GM23248 (cell line): ENCODE measurements around the gene NHSL1. TPM values are rescaled to one million over a fixed set of nuclear protein-coding genes. Genes with fewer than 3 reads are reported as not detected.

Source experiments
- DNase-seq: peaks from one replicate; pipeline ENCODE4 v3.0.0-alpha.2; 2015
- H2AFZ ChIP-seq: fragments of 200-600 bp; sonication (generic); 2 replicates; pipeline ENCODE4 v1.6.1; 2016; ENCODE audit warnings: antibody characterized with exemption
- H3F3A ChIP-seq: fragments of 200-600 bp; sonication (generic); 2 replicates; pipeline ENCODE4 v1.6.1; 2016; ENCODE audit warnings: mild to moderate bottlenecking, antibody characterized with exemption, mixed run types; ENCODE audit not compliant: insufficient read depth
- H3K27ac ChIP-seq: fragments of 200-600 bp; sonication (generic); 2 replicates; pipeline ENCODE4 v1.5.1; 2016; ENCODE audit warnings: mild to moderate bottlenecking
- H3K27me3 ChIP-seq: fragments of 200-600 bp; sonication (generic); replicated peaks from 2 replicates; pipeline ENCODE4 v1.6.1; 2016; ENCODE audit warnings: mild to moderate bottlenecking; ENCODE audit not compliant: insufficient read depth
- H3K36me3 ChIP-seq: fragments of 200-600 bp; sonication (generic); 2 replicates; pipeline ENCODE4 v1.6.1; 2016; ENCODE audit warnings: low read depth, mild to moderate bottlenecking
- H3K4me1 ChIP-seq: fragments of 200-600 bp; sonication (generic); 2 replicates; pipeline ENCODE4 v1.6.1; 2016; ENCODE audit warnings: mild to moderate bottlenecking; ENCODE audit not compliant: insufficient read depth
- H3K4me2 ChIP-seq: fragments of 200-600 bp; sonication (generic); one replicate; pipeline ENCODE4 v1.6.1; 2016; ENCODE audit warnings: mild to moderate bottlenecking; ENCODE audit not compliant: unreplicated experiment
- H3K4me3 ChIP-seq: fragments of 200-600 bp; sonication (generic); 2 replicates; pipeline ENCODE4 v1.5.1; 2016; ENCODE audit warnings: mild to moderate bottlenecking
- H3K79me2 ChIP-seq: fragments of 200-600 bp; sonication (generic); 2 replicates; pipeline ENCODE4 v1.6.1; 2016; ENCODE audit warnings: mild to moderate bottlenecking; ENCODE audit not compliant: insufficient read depth
- H3K9ac ChIP-seq: fragments of 200-600 bp; sonication (generic); 2 replicates; pipeline ENCODE4 v1.6.1; 2016; ENCODE audit warnings: mild to moderate bottlenecking
- H3K9me2 ChIP-seq: fragments of 200-600 bp; sonication (generic); 2 replicates; pipeline ENCODE4 v1.6.1; 2016; ENCODE audit warnings: mixed run types, mild to moderate bottlenecking, moderate library complexity; ENCODE audit not compliant: insufficient read depth
- H3K9me3 ChIP-seq: fragments of 200-600 bp; sonication (generic); one replicate; pipeline ENCODE4 v1.6.1; 2017; ENCODE audit warnings: low read depth
- H4K20me1 ChIP-seq: fragments of 200-600 bp; sonication (generic); 2 replicates; pipeline ENCODE4 v1.6.0; 2016; ENCODE audit not compliant: insufficient read depth
- EZH2 ChIP-seq: fragments of 200-600 bp; sonication (generic); IDR thresholded peaks from 2 replicates; pipeline ENCODE4 v1.6.1; 2018; ENCODE audit warnings: antibody characterized with exemption, mild to moderate bottlenecking; ENCODE audit not compliant: insufficient read depth, poor library complexity, severe bottlenecking
- EZH2phosphoT487 ChIP-seq: fragments of 200-600 bp; sonication (generic); IDR thresholded peaks from 2 replicates; pipeline ENCODE4 v1.6.1; 2018; ENCODE audit warnings: antibody characterized with exemption, moderate library complexity, mild to moderate bottlenecking, low read depth; ENCODE audit not compliant: insufficient read depth
- WGBS, 2 experiments: methylation state at CpG; one replicate each; pipeline ENCODE4 v1.1.6; 2015 to 2017; ENCODE audit warnings: low lambda C conversion rate in 2 of 2, low coverage in 1 of 2; ENCODE audit errors: missing lambda C conversion rate in 2 of 2; 5-methylcytosine and 5-hydroxymethylcytosine counted together
- in situ Hi-C: fragments of 300-500 bp; cut with MboI; formaldehyde crosslinking; loops from 2 replicates; pipeline ENCODE4 v1.15.0; 2020
- polyA plus RNA-seq: library from polyadenylated mRNA; unstranded; fragments of >200 nt; fragmentation: Nextera tagmentation; extraction: Ambion mirVana; gene quantifications from 2 replicates; pipeline ENCODE4 v1.2.1, GENCODE V29; 2016
- total RNA-seq: library from RNA; depleted of rRNA; stranded (reverse); fragments of >200 nt; shearing (Covaris generic); gene quantifications from 2 replicates; pipeline ENCODE4 v1.2.3, GENCODE V29; 2014; rRNA removed

The NHSL1 gene, protein sequence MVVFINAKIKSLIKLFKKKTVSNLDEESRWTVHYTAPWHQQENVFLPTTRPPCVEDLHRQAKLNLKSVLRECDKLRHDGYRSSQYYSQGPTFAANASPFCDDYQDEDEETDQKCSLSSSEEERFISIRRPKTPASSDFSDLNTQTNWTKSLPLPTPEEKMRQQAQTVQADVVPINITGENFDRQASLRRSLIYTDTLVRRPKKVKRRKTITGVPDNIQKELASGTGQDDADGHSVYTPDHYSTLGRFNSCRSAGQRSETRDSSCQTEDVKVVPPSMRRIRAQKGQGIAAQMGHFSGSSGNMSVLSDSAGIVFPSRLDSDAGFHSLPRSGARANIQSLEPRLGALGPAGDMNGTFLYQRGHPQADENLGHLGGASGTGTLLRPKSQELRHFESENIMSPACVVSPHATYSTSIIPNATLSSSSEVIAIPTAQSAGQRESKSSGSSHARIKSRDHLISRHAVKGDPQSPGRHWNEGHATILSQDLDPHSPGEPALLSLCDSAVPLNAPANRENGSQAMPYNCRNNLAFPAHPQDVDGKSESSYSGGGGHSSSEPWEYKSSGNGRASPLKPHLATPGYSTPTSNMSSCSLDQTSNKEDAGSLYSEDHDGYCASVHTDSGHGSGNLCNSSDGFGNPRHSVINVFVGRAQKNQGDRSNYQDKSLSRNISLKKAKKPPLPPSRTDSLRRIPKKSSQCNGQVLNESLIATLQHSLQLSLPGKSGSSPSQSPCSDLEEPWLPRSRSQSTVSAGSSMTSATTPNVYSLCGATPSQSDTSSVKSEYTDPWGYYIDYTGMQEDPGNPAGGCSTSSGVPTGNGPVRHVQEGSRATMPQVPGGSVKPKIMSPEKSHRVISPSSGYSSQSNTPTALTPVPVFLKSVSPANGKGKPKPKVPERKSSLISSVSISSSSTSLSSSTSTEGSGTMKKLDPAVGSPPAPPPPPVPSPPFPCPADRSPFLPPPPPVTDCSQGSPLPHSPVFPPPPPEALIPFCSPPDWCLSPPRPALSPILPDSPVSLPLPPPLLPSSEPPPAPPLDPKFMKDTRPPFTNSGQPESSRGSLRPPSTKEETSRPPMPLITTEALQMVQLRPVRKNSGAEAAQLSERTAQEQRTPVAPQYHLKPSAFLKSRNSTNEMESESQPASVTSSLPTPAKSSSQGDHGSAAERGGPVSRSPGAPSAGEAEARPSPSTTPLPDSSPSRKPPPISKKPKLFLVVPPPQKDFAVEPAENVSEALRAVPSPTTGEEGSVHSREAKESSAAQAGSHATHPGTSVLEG (N-terminal part only)
- total RNA-seq (6.2 and 9.4 TPM in 2 replicates), polyA plus RNA-seq (3.3 and 3.4 TPM in 2 replicates)

DNA sequence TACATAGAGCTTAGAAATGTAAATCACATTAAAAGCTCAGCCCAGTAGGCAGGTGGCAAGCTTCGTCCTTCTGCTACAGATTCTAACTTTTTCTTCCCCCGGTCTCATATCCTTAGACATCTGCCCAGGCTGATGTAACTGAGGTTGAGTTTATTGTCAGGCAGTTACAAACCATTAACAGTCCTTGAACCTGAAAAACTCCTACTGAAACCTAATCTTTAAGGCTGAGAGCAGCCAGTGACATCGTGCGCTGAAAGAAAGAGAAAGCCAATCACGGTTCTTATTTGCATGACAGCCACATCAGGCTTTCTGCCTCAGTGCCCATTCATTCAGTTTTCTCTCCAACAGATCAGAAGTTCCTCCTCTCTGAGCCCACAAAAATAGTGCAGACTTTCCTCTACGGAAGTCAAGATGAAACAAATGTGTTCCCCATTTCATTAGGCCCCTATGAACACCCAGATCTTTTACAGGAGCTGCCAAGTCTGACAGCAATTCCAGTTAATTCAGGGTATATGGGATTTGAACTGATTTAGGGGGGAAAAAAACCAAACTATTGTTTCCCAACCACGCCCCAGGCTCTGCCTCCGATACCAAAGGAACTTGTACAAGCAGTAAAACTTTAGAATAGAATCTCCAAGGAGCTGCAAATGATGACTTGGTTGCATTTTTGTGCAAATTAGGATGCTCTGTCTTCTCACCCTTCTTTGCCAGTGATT lies at the start of gene NHSL1:
Gene NHSL1 (minus strand): TSS at position 192 of the 716 bp plus-strand sequence. CDS start 204 bp downstream, outside the sequence.
- H3K4me3 ChIP-seq = peak within 1 kb of the TSS; percentile 0; the same call in 1 of the 2 replicates
- no peaks in the 10 kb centered on the region for H3K27me3 ChIP-seq
- no peaks in the 10 kb centered on the region for H3K36me3 ChIP-seq
- H4K20me1 ChIP-seq = no peaks in the 10 kb centered on the region
- H3F3A ChIP-seq = no peaks in the 10 kb centered on the region
- H3K4me1 ChIP-seq = no peaks in the 10 kb centered on the region
- no peak within 1 kb of the TSS for H3K9ac ChIP-seq
- H3K79me2 ChIP-seq = no peaks in the 10 kb centered on the region
- H3K9me3 ChIP-seq = no peaks in the 10 kb centered on the region
- DNase-seq = peak; percentile 20
- in situ Hi-C loops = loop anchor here (25.0 kb wide), 1 partner anchor 387 kb away; the partner anchor contains the start of gene PERP
- H3K27ac ChIP-seq = no peak within 1 kb of the TSS
- TF ChIP-seq EZH2 (no peak), EZH2phosphoT487 (no peak)
- peak within 1 kb of the TSS; percentile 48 for H2AFZ ChIP-seq
- peak within 1 kb of the TSS; percentile 1 for H3K4me2 ChIP-seq
- no peaks in the 10 kb centered on the region for H3K9me2 ChIP-seq
- 38 to 43% methylated on average over 8 of the region's 8 CpGs for WGBS, 2 experiments

DNA sequence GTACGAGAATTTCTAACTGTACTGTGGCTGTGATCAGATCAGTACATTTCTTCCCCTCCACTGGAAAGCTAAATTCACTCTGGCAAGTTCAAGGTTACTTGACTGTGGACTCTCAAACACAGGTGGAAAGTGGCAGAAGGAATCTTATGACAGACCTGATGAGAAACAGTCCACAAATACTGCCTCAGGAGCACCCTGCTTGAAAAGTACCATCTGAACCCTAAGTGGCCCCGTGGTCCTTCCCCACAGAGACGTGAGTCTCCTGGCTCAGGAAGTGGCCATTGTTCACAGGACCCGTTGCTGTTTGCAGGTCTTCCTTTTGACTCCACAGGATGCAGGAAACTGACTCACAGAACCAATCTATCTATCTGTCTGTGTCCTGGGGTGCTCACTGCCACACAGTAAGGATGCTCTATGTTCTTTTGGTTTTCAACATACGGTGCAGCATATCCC lies 47.5 kb upstream of the NHSL1 start:
- in situ Hi-C loops = no loop called here
- Histone ChIP-seq H3K9ac (no peak overlapping the region), H2AFZ (no peak overlapping the region), H3F3A (peaks cover 8% of the 10 kb centered on the region), H4K20me1 (no peaks in the 10 kb centered on the region), H3K27me3 (no peaks in the 10 kb centered on the region), H3K4me1 (peaks cover 18% of the 10 kb centered on the region), H3K36me3 (no peaks in the 10 kb centered on the region), H3K4me3 (no peak overlapping the region), H3K9me2 (no peaks in the 10 kb centered on the region), H3K4me2 (no peak overlapping the region), H3K27ac (no peak overlapping the region), H3K9me3 (no peaks in the 10 kb centered on the region), H3K79me2 (peaks cover 9% of the 10 kb centered on the region)
- WGBS, 2 experiments = 44 to 53% methylated on average over 5 of the region's 5 CpGs
- DNase-seq = peak; percentile 33
- TF ChIP-seq EZH2phosphoT487 = no peak
- no peak for TF ChIP-seq EZH2

DNA sequence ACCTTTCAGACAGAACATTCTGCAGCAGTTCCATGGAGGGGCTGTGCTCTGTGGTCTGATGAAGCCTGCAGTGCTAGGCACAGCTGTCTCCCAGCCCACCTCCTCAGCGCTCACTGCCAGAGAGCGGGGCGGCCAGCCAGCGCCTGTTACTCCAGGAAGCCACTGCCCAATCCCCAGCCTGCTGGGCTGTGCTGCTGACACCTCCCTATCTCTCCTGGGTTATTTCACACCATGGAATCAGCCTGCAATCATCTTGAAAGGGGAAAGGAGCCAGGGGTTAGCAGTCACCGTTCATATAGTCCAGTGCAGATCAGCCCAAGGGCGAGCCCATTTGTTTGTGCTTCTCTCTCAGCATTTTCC lies 46.3 kb upstream of the NHSL1 start:
- Histone ChIP-seq H3K4me3 (peak overlapping the region; percentile 72), H3K79me2 (peaks cover 9% of the 10 kb centered on the region), H3K4me1 (peaks cover 30% of the 10 kb centered on the region), H3K9me2 (no peaks in the 10 kb centered on the region), H3K4me2 (peak overlapping the region; percentile 75), H3K27ac (peak overlapping the region; percentile 70), H3K9ac (peak overlapping the region; percentile 61), H3K36me3 (no peaks in the 10 kb centered on the region), H4K20me1 (no peaks in the 10 kb centered on the region), H3K27me3 (no peaks in the 10 kb centered on the region), H2AFZ (peak overlapping the region; percentile 90), H3K9me3 (no peaks in the 10 kb centered on the region), H3F3A (peaks cover 18% of the 10 kb centered on the region)
- in situ Hi-C loops = no loop called here
- 12 to 14% methylated on average over 6 of the region's 6 CpGs for WGBS, 2 experiments
- peak; percentile 58 for DNase-seq
- TF ChIP-seq EZH2 = no peak
- no peak for TF ChIP-seq EZH2phosphoT487
